GM12891 (cell line): ENCODE measurements around the gene CMTM6. TPM values are rescaled to one million over a fixed set of nuclear protein-coding genes. Genes with fewer than 3 reads are reported as not detected.

ENCODE experiments used
- DNase-seq: peaks from one replicate; pipeline ENCODE4 v3.0.0; 2011; ENCODE audit warnings: low spot score; ENCODE audit not compliant: insufficient read length
- FAIRE-seq: peaks from 2 replicates; lab custom pipeline; 2011; peaks lifted over from hg19 to GRCh38; lab: Jason Lieb, UNC
- PAX5 ChIP-seq: IDR thresholded peaks from 2 replicates; pipeline ENCODE4 v1.6.1; 2011; ENCODE audit warnings: low read length, moderate library complexity, mild to moderate bottlenecking; ENCODE audit not compliant: insufficient read depth, severe bottlenecking
- POLR2A ChIP-seq: IDR thresholded peaks from 2 replicates; pipeline ENCODE4 v1.6.1; 2011; ENCODE audit warnings: low read depth, low read length, control low read depth
- POLR2AphosphoS5 ChIP-seq: IDR thresholded peaks from 2 replicates; pipeline ENCODE4 v1.6.1; 2011; ENCODE audit warnings: low read depth, low read length, control low read depth
- POU2F2 ChIP-seq: IDR thresholded peaks from 2 replicates; pipeline ENCODE4 v1.6.1; 2011; ENCODE audit warnings: low read depth, mild to moderate bottlenecking, control low read depth, low read length, moderate library complexity
- SPI1 ChIP-seq: IDR thresholded peaks from 2 replicates; pipeline ENCODE4 v1.6.1; 2011; ENCODE audit warnings: low read depth, low read length, control low read depth
- TAF1 ChIP-seq: IDR thresholded peaks from 2 replicates; pipeline ENCODE4 v1.6.1; 2011; ENCODE audit warnings: low read depth, low read length, control low read depth
- polyA plus RNA-seq: library from polyadenylated mRNA; unstranded; fragments of >200 nt; gene quantifications from one replicate; pipeline ENCODE4 v1.2.1, GENCODE V29; 2012; ENCODE audit warnings: low read depth, missing spikeins, inconsistent platforms; ENCODE audit not compliant: missing spikeins

CMTM6 gene, protein sequence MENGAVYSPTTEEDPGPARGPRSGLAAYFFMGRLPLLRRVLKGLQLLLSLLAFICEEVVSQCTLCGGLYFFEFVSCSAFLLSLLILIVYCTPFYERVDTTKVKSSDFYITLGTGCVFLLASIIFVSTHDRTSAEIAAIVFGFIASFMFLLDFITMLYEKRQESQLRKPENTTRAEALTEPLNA
- polyA plus RNA-seq, result 21.3 TPM

- DNase-seq (peak; percentile 86), FAIRE-seq (peak; percentile 85)
- TF ChIP-seq TAF1 (0 out of 2 replicates have a peak, but pooled peaks have one; percentile 35), POLR2AphosphoS5 (peak; percentile 59; the same call in 1 of the 2 replicates), SPI1 (no peak), POLR2A (peak; percentile 56; the same call in 1 of the 2 replicates), PAX5 (no peak), POU2F2 (no peak)
Measured at GRCh38 chr3:32502118-32502945, at the start of gene CMTM6. CMTM6 (minus strand) TSS chr3:32502852; CDS start chr3:32502745, 107 bp downstream.

- FAIRE-seq, result no peak
- TF ChIP-seq POLR2A, result no peak
- TF ChIP-seq TAF1, result no peak
- no peak for TF ChIP-seq POU2F2
- TF ChIP-seq POLR2AphosphoS5, result no peak
- TF ChIP-seq SPI1, result no peak
- no peak for TF ChIP-seq PAX5
- DNase-seq, result no peak
Measured at GRCh38 chr3:32552013-32552412, 49.4 kb upstream of the CMTM6 start.

GRCh38 chr3:32551496-32551895 is 48.8 kb upstream of the CMTM6 start:
- TF ChIP-seq TAF1, result no peak
- TF ChIP-seq POU2F2, result no peak
- no peak for TF ChIP-seq PAX5
- no peak for TF ChIP-seq POLR2A
- TF ChIP-seq SPI1, result no peak
- TF ChIP-seq POLR2AphosphoS5, result no peak
- FAIRE-seq, result peak; percentile 79
- no peak for DNase-seq

- FAIRE-seq, result no peak
- no peak for TF ChIP-seq POLR2A
- no peak for TF ChIP-seq TAF1
- no peak for TF ChIP-seq POU2F2
- no peak for DNase-seq
Measured at GRCh38 chr3:32551087-32551486, 48.4 kb upstream of the CMTM6 start.

DNA sequence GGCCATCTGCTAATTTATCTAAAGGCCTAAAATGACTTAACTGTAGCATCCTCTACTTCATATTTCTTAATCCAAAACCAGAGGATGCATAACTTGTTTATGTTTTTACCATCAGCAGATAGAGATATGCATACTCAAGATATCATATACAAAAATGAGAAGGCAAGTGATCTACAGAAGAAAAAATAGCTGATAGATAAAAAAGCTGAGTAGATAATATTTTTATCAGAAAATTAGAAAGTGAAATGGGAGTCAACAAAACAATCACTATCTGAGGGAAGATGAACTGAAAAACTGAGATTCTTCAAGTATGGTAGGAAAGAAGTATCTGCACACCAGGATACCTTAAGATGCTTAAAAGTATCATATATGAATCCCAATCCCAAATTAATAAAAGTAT is 42.7 kb upstream of the CMTM6 start:
- no peak for DNase-seq
- no peak for TF ChIP-seq SPI1
- TF ChIP-seq TAF1, result no peak
- TF ChIP-seq POLR2AphosphoS5, result no peak
- no peak for TF ChIP-seq PAX5
- TF ChIP-seq POU2F2, result no peak
- TF ChIP-seq POLR2A, result no peak
- FAIRE-seq, result no peak

DNA sequence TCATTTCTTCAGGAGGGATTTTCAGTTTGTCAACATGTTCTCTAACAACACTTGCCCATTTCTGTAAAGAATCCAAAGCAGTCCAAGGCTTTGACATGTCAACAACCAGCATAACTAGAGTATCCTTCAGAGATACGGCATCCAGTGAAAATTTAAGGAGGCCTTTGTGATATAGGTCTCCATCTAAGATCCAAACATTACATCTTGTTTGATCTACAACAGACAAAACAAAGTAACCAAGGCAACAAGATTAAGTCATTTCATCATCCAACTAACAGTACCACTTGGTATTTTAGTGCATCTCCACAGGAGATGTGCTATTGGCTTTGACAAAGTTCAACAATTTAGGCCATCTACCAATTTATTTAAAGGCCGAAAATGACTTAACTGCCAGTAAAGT is 42.2 kb upstream of the CMTM6 start:
- FAIRE-seq, result peak; percentile 85

DNA sequence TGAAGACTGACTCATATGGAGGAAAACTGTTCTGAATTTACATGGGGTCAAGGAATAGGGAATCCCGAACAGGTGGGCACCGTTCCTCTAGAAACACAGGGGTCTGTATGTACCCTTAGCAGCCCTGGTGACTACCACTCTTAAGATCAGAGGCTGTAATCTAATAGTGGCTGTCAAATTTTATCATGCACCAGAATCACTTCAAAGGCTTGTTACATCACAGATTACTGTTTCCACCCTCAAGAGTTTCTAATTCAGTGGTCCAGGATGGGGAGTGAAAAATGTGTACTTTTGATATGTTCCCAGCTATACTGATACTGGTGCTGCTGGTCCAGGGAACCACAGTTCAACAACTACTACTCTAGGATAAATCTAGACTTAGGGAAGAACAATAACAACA is 40.2 kb upstream of the CMTM6 start:
- TF ChIP-seq PAX5 (no peak), TAF1 (no peak), POLR2A (no peak), POLR2AphosphoS5 (no peak), POU2F2 (no peak), SPI1 (no peak)
- FAIRE-seq, result no peak
- no peak for DNase-seq

More for the DNA sequence above, 42.2 kb upstream of the CMTM6 start:
- TF ChIP-seq POLR2AphosphoS5 (no peak), SPI1 (no peak), TAF1 (no peak), POU2F2 (no peak), PAX5 (no peak), POLR2A (no peak)
- no peak for DNase-seq

- TF ChIP-seq TAF1 (no peak), POU2F2 (no peak), POLR2A (no peak), PAX5 (no peak), POLR2AphosphoS5 (no peak), SPI1 (no peak)
- no peak for DNase-seq
- FAIRE-seq, result no peak
Measured at GRCh38 chr3:32540899-32541298, 38.2 kb upstream of the CMTM6 start.

GRCh38 chr3:32532434-32532833 is 29.8 kb upstream of the CMTM6 start:
- DNase-seq, result no peak
- FAIRE-seq, result no peak
- TF ChIP-seq TAF1, result no peak
- TF ChIP-seq SPI1, result no peak
- no peak for TF ChIP-seq POLR2A
- no peak for TF ChIP-seq PAX5
- TF ChIP-seq POLR2AphosphoS5, result no peak
